NCI-H2029 (cell line): ENCODE measurements around the gene CPA4.

Experiments
- DNase-seq: peaks from one replicate; lab custom pipeline; 2025; lab: John Stamatoyannopoulos, UW

Gene CPA4

GRCh38 chr7:130274983-130275591 is 17.9 kb upstream of the CPA4 start:
- no peak for DNase-seq

GRCh38 chr7:130275826-130276297 is 17.1 kb upstream of the CPA4 start:
- DNase-seq: no peak

GRCh38 chr7:130276796-130277762 is 15.9 kb upstream of the CPA4 start:
- no peak for DNase-seq

GRCh38 chr7:130277763-130278643 is 15.0 kb upstream of the CPA4 start:
- no peak for DNase-seq

- no peak for DNase-seq
Measured at GRCh38 chr7:130278860-130279259, 14.1 kb upstream of the CPA4 start.

GRCh38 chr7:130279286-130279685 is 13.7 kb upstream of the CPA4 start:
- DNase-seq: no peak

- no peak for DNase-seq
Measured at GRCh38 chr7:130279906-130280305, 13.1 kb upstream of the CPA4 start.

GRCh38 chr7:130281260-130281659 is 11.7 kb upstream of the CPA4 start:
- no peak for DNase-seq

GRCh38 chr7:130286881-130287280 is 6.1 kb upstream of the CPA4 start:
- peak; percentile 53 for DNase-seq

GRCh38 chr7:130288168-130288567 is 4.8 kb upstream of the CPA4 start:
- no peak for DNase-seq

GRCh38 chr7:130288829-130289228 is 4.1 kb upstream of the CPA4 start:
- DNase-seq: no peak

- no peak for DNase-seq
Measured at GRCh38 chr7:130289478-130289877, 3.5 kb upstream of the CPA4 start.

GRCh38 chr7:130290745-130291144 is 2.2 kb upstream of the CPA4 start:
- no peak for DNase-seq

GRCh38 chr7:130293521-130293920 is 560 bp downstream of the CPA4 start:
- DNase-seq: no peak

GRCh38 chr7:130294314-130294713 is 1.4 kb downstream of the CPA4 start:
- DNase-seq: no peak

- DNase-seq: no peak
Measured at GRCh38 chr7:130296221-130296951, 3.4 kb downstream of the CPA4 start.

GRCh38 chr7:130297628-130298543 is 4.9 kb downstream of the CPA4 start:
- peak; percentile 70 for DNase-seq

GRCh38 chr7:130298544-130299326 is 5.8 kb downstream of the CPA4 start:
- DNase-seq: no peak

- DNase-seq: no peak
Measured at GRCh38 chr7:130299866-130300265, 6.9 kb downstream of the CPA4 start.
